HG02938 (cell line): Measurements from ENCODE around the gene WIPF2.

Source experiments
- ATAC-seq: cut with Tn5 transposase; IDR thresholded peaks from one replicate; pipeline ENCODE4 v1.9.1; 2021; ENCODE audit warnings: mild to moderate bottlenecking, moderate library complexity; ENCODE audit not compliant: unreplicated experiment

Gene WIPF2

DNA sequence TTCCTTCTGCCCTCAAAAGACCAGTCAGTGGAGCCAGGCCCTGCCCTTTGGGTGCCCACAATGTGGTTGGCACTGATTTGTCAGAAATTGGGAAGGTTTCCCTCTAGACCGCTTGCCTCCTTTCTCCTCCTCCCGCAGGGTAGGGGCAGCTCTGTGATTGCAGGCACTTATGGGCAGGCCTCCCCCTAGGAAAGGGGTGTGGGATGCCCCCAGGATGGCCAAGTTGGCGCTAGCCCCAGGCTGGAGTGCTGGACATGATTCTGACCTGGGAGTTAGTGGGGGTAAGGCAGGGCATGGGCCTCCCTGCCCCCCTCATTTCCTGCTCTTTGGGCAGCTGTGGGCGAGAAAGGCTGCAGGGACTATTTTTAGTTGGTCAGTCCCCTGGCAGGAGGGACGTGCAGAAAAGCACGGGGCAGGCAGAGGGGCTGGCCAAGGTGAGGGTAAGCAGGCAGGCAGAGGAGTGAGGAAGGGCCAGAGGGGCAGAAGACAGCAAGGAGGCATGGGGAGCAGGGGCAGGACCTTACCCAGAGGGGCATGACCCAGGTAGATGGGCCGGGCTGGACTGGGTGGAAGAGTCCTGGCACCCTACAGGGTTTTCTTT is 93.1 kb downstream of the WIPF2 start:
- no peak for ATAC-seq

DNA sequence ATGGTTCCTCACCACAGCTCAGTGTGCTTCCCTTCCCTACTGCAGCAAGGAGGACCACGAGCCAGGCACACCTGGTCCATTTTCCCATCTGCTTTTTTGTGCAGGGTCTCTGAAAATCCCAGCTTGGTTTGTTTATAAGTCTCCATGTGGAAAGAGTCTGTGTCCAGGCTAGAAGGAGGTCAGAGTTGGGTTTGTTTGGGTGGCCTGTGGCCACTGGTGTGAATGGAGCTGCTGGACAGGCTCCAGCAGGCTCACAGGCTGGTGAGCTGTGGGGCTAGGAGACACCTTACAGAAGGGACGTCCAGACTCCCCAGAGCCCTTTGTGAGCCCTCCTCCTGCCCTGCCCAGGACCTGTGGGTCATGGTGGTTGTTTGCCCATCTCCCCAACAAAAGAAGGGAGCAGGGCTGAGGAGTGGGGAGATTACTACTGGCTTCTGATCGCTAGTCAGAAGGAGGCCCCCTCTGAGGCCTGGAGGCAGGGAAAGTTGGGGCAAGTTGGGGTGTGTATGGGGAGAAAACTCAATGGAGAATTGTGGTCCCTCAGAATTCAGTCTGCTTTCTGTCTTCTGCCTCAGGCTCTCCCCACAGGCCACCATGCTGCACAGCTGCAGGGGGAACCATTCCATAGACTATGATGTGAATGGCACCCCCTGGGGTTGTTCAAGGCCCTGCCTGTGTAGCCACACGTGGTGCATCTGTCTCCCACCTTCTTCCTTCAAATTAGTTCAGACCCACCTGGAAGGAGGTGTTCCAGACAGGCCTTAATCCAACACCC is 94.0 kb downstream of the WIPF2 start:
- ATAC-seq: no peak

DNA sequence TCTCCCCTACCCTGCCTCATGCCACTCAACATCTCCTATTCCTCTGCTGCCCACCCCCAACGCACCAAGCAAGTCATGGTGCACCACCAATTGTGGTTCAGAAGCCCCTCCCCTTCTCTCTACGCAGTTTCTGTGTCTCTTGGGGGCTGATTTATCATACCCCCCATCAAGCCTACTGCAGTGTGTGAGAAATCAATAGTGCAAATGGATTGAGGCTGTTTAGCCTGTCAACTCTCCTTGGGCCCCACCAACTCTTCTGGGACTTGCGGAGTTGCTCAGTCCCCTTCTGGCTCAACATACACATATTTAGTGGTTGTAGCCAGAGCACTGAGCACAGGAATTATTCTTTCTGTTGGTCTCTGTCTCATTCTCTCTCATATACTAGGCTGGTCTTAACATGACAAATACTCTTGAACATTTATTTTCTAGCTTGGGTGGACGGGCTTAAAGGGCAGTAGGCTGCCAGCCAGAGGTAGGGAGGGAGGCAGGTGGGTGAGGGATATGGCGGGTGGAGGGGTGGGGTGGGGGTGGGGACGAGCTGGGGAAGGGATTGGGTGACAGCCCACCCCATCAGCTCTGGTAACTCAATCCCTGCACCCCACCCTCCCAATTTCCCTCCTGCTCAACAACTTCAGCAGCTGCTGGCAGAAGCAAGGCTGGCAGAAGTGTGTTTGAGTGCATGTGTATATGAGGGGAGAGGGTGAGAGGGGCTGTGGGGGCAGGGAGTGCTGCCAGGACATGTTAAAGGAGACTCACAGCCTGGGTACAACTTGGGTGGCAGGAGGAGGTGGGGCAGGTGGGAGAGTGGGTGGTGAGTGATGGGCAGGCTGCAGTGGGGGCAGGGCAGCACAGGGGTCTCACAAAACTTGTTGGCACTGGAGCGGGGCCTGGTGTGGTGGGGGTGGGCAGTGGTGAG is 94.8 kb downstream of the WIPF2 start:
- no peak for ATAC-seq

DNA sequence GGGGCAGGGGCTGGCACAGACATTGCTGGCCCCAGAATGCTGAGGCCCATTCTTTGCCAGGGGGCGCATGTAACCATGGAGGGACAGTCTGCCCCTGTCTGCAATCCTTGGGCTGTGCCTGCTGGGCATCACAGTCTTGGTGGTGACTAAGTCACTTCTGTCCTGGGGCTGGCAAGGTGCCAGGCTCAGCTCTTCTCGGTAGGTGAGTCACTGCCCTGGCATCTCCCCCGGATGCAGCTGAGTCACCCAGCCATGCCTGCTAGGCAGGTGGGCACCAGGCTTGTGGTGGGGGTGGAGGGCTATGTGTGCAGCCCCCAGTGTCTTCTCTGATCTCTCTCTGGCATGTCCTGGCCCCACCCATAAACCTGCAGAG is 95.5 kb downstream of the WIPF2 start:
- no peak for ATAC-seq

DNA sequence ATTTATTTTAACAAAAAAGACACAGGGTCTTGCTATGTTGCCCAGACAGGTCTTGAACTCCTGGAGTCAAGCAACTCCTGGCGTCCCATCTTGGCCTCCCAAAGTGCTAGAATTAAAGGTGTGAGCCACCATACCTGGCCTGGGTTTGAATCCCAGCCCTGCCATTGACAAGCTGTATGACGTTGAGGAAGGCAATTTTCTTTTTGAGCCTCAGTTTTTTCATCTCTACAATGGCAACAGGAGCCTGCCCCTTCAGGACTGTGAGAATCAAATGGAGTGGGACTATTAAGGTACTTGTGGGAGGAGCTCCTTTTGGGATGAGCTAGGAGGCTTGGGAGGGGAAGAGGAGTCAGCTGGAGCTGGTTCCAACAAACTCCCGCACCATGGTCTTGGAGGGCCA is 96.1 kb downstream of the WIPF2 start:
- ATAC-seq: no peak

DNA sequence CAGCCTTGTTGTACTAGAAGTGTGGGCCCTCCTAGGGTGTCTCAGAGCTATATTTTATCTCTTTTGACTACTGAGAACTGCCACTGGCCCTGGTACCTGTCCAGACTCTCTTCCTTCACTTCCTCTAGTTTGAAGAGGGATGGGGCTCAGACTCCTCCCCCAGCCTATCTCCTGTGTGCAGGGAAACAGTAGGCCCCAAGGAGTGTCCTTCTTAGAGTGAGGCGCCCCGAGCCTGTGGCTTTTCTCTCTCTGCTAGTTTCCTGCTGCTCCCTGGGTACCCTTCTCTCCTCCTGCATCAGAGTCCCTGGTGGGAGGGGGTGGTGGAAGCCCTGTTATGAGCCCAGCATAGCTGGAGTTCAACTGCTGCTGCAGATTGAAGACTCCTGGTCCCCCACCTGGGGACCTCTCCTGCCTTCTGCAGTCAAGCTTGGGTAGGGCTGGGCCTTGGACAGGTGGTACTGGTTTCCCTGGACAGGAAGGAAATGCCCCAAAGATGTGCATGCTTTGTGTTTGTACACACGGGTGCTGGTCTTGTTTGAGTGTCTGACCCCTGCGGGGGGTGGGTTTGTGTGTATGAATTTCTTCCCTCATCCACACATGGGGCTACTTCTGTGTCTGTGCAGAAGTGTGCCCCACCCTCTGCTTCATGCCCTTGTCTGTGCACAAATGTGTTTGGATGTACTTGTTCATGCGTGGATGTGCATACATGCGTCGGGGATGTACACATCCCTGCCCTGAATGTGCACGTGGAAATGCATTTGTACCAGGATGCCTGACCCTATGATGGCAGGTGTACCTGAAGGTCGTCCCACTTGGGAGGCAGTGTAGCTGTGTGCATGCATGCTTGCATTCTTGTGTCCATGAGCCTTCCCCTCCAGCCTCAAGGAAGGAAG is 96.8 kb downstream of the WIPF2 start:
- ATAC-seq: no peak

DNA sequence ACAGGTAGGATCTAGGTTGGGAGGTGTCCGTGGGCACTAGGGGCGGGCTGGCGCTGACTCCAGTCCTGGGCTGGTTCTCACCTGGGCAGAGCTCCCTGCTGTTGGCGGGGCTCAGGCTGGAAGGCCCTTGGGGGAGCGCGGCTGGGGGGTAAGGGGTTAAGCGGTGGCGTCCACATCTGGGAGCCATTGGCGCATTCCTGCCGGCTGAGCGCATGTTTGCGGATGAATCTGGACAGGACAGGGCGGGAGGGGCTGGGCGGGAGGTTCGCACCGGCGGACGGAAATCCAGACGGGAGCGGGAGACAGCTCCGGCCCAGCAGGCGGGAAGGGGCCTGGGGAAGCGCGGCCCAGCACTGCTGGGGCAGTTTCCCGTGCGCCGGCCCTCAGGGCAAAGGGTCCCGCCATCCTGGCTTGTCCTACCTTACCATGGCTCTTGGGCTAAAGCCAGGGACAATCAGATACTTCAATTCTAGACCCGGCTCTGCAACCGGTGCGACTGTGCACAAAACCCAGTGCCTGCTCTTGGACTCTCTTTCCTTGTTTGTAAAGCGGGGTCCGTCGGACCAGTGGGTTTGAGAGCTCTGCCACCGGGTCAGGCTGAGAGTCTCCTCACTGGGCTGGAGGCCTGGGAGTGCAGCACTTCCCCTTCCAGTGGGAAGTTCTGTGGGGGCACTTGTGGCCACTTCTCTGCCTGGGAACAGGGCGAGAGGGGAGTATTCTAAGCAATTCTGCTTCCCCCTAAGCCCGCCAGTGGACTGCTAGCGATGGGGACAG is 97.7 kb downstream of the WIPF2 start:
- no peak for ATAC-seq

DNA sequence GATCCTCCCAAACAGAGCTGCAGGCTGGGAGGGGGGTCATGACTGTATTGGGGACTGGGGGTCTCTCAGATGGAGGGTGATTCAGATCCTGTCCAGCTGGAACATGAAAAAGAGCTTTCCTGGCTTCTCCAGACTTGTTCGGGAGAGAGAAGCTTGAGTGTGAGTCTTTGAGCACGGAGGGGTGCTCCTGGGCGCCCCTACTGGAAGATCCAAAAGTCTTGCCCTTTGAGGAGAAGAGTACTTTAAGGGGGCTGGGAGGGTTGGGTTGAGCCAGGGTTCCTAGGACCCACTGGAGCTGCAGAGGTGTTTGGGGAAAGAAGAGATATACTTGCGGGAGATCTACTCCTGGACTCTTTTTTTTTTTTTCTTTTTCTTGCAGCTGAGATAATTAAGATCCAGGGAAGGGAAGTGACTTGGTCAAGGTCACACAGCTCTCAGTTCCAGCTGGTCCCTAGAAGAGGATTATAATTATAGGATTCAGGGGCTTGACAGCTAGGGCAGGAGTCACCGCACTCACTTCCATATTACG is 98.3 kb downstream of the WIPF2 start:
- ATAC-seq: no peak

DNA sequence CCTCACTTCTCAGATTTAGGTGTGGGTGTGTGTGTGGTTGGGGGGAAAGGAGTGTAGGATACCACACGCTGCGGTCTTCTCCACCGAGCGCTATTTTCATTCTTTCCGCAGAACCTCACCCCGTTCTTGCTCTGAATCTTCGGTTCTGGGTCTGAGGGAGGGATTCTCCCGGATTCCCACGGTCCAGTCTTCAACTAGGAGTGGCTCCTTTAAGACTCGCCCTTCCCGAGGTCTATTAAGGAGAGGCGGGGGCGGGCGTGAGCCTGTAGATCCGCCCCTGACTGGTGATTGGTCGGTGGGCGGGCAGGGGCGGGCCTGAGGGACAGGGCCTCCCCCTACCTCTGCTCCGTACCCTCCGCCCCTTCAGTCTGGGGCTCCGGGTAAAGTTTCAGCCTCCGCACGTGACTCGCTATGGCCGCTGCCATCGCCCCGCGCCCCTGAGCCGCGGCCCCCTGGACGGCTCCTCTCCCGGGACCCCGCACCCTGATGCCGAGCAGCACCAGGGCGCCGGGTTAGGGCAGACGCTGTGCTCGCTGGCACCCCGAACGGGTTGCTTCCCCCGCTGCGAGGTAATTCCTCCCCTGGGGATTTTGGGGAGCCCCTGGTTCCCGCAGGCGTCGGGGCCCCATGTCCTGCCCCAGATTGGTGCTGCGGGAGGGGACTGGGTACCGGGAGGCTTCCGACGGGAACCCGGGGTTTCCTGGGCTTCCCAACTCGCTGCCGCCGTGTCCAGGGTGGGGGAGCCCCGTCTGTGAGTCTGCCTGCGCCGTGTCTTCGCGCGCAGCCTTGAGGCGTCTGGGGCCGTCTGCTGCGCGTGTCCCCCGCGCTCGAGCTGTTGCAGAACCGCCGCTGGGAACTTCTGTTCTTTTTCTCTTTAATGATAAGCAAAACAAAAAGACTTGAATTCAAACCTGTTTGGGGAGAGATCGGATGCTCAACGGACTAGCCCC is 99.1 kb downstream of the WIPF2 start:
- ATAC-seq: peak; percentile 41

DNA sequence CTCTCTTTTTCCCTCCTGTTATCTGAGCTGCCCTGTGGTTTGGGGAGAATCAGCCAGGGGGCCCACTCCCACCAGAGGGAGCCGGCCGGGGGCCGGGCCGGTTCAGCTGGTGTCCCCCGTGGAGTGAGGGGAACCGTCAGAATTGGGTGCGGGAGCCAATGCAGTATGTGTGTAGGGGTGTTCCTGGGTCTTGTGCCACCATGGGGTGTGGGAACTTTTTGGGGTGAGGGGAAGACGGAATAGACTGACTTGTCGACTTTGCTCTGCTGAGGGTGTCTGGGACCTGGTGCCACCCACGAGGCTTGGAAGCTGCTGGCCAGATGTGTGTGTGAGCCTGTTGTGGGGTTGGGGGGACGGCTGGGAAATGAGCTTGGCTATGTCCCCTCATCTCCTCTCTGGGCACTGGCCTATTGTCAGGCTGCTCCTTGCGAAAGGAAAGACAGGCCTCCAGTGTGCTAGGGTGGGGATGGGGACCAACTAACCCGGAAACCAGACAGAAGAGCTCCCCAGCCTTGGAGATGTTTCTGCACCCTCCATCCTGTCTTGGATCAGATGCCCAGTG is 99.8 kb downstream of the WIPF2 start:
- no peak for ATAC-seq

DNA sequence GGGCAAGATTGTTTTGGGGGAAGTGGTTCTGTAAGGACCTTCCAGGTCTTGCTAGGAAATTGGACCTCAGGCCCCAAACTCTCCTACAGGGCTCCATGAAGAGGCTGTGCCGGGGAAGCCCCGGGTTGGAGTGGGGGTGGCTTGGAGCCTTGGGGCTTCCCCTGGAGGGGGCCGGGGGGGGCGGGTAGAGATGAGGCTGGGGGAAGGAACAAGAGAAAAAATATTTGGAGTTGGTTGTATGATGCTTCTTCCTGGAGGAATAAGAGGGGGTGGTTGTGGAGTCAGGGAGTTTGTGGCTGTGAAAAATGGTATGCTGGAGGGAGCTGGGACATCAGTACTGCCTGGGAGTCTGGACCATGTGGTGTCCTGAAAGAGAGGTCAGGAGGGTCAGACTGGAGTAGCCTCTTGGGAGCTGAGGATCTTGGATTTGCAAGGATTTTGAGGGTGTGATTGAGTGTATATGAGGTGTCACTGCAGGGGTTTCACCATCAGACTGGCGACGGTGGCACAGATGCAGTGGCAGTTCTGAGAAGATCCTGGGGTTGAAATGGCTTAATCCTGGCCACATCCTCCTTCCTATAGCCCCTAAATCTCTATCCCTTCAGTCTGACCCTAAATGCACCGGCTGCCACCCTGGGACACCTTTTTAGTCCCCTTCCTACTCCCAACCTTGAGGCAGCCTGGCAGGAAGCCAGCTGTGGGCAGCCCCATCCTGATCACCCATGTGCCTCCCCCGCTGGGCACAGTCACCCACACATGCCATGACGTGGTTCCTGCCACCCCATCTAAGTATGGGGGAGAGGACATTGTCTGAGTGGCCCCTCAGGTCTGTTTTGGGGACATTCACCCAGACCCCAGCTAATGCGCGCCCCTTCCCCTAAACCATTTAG is 100.8 kb downstream of the WIPF2 start:
- ATAC-seq: no peak

DNA sequence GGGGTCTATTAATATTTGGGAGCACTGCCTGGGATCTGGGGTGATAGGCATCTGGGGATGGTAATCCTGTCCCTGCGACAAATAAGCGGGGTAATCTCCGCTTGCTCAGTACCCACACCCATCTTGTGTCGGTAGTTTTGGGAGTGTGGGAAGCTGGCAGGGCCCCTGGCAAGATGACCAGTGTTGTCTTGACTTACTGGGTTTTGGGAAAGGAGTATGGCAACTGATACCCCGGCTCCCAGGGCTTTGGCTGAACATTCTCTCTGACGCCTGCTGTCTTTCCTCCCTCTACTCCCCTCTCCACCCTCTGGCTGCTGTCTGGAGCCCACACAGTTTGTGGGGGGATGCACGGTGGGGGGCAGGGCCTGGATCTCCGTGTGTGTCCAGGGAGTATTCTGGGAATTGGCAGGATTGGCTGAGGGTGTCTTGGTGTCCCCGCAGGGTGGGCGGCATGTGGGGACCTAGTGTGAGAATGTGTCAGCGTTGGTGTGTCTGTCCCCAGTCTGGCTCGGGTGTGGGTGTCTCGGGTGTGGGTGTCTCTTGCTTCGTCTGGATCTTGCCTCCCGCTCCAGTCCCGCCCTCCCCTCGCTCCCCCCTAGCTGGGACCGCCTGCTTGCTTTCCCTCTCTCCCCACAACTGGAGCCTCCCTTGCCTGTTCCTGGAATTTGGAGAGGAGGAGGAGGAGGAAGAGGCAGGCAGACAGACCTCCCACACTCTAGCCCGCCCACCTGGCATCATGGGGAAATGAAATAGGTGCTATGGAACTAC is 101.8 kb downstream of the WIPF2 start:
- no peak for ATAC-seq

DNA sequence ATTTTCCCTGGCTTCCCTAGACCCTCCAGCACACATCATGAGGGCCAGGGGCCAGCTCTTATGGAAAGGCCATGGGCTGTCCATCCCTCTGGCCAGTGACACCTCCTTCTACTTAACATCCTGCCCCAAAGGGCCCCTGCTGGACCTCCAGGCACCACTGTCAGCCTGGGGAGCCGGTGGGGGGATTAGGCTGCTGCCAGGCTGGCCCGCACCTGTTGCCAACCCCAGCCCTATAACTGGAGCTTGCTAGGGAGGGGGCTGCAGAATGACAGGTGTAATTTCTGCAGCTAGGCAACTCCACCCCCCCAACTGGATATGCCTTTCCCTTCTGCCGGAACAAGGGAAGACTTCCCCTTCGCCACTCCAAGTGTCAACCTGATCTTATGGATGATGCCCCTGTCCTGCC is 102.4 kb downstream of the WIPF2 start:
- ATAC-seq: no peak

DNA sequence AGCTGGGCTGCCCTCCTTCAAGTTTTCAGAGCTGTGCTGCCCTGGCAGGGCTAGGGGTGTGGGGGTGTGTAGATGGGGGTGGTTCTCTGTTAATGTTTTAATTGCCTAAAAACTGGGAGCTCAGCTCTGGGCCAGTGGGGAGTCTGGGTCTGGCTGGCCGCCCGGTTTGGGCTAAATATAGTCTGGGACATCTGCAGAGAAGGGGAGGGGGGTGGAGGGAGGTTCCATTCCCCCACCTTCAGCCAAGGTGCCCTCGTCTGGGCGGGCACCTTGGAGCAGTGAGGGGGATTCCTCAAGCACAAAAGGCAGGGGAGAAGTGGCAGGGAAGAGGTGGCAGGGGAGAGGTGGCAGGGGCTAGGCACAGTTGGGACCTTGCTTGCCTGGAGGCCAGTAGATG is 102.9 kb downstream of the WIPF2 start:
- ATAC-seq: no peak

DNA sequence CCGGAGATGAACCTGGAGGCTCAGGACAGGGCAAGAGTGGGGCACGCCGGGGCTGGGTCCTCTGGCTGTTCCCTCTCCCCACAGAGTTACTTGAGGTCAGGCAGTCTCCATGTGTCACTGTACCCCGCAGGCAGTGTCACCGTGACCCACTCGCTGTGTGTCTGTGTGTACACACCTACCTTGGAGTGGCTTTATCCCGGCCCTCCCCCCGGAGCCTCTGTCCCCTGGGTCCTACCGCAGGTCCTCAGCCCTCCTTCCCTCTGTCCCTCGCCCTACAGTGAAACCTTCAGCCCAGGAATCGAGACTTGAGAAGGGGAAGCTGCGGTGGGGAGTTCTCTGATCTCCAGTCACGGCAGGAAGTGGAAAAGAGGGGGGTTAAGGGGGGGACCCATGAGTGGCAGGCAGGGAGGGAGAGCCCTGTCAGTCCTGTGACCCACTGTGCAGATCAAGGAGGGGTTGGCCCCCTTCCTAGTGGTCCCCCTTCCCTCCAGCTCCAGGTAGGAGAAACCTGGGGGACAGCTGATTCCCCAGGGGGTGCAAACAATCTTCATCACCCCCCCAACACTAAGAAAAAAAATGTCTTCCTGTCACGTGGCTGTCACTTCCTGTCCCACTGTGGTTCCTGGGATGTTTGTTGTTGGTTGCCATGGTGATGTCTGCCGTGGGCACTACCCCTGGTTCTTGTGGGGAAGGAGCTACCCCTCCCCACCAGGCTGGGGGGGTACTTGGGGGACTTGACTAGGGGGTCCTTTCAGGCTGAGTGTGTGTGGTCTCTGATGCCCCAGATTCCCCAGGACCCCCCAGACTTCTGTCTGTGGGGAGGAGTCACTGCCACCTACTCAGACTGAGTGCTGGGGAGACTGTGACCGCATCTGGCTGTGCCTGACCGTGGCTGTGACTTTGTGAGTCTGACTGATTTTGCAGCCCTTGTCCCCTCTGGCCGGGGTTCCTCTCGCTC is 103.5 kb downstream of the WIPF2 start:
- peak; percentile 32 for ATAC-seq
